Measurements from ENCODE around the gene C3orf52.

C3orf52 gene

GRCh38 chr3:112095731-112096130 is 9.5 kb downstream of the C3orf52 start:
- Histone ChIP-seq H3K4me3 (replicated peaks; ENCODE audit: insufficient read depth, low read length) (no peak overlapping the region), H3K27me3 (ENCODE audit: insufficient read depth, poor library complexity, severe bottlenecking) (no peaks in the 10 kb centered on the region), H3K27ac (replicated peaks) (no peak overlapping the region)
- DNase-seq (ENCODE audit: low read depth in 1 of 2, low spot score in 1 of 2): no peak
- TF ChIP-seq REST (IDR thresholded peaks at IDR 0.05; ENCODE audit: insufficient replicate concordance, low read depth): no peak
- TF ChIP-seq CTCF (IDR thresholded peaks at IDR 0.05; ENCODE audit: insufficient read depth, low read length): no peak
- no peak for TF ChIP-seq POLR2AphosphoS5 (IDR thresholded peaks at IDR 0.05; ENCODE audit: low read depth)
- TF ChIP-seq SPI1 (IDR thresholded peaks at IDR 0.05; ENCODE audit: borderline replicate concordance, low read depth): no peak
- TF ChIP-seq GABPA (IDR thresholded peaks at IDR 0.05; ENCODE audit: low read depth): no peak

GRCh38 chr3:112096176-112096575 is 10.0 kb downstream of the C3orf52 start:
- Histone ChIP-seq H3K27ac (replicated peaks) (no peak overlapping the region), H3K27me3 (ENCODE audit: insufficient read depth, poor library complexity, severe bottlenecking) (no peaks in the 10 kb centered on the region), H3K4me3 (replicated peaks; ENCODE audit: insufficient read depth, low read length) (no peak overlapping the region)
- TF ChIP-seq GABPA (IDR thresholded peaks at IDR 0.05; ENCODE audit: low read depth) (no peak), POLR2AphosphoS5 (IDR thresholded peaks at IDR 0.05; ENCODE audit: low read depth) (no peak), CTCF (IDR thresholded peaks at IDR 0.05; ENCODE audit: insufficient read depth, low read length) (no peak), REST (IDR thresholded peaks at IDR 0.05; ENCODE audit: insufficient replicate concordance, low read depth) (no peak), SPI1 (IDR thresholded peaks at IDR 0.05; ENCODE audit: borderline replicate concordance, low read depth) (no peak)
- DNase-seq (ENCODE audit: low read depth in 1 of 2, low spot score in 1 of 2): no peak

GRCh38 chr3:112097378-112097777 is 11.2 kb downstream of the C3orf52 start:
- Histone ChIP-seq H3K4me3 (replicated peaks; ENCODE audit: insufficient read depth, low read length) (no peak overlapping the region), H3K27me3 (ENCODE audit: insufficient read depth, poor library complexity, severe bottlenecking) (no peaks in the 10 kb centered on the region), H3K27ac (replicated peaks) (no peak overlapping the region)
- no peak for DNase-seq (ENCODE audit: low read depth in 1 of 2, low spot score in 1 of 2)
- TF ChIP-seq POLR2AphosphoS5 (IDR thresholded peaks at IDR 0.05; ENCODE audit: low read depth): no peak
- no peak for TF ChIP-seq GABPA (IDR thresholded peaks at IDR 0.05; ENCODE audit: low read depth)
- no peak for TF ChIP-seq REST (IDR thresholded peaks at IDR 0.05; ENCODE audit: insufficient replicate concordance, low read depth)
- no peak for TF ChIP-seq CTCF (IDR thresholded peaks at IDR 0.05; ENCODE audit: insufficient read depth, low read length)
- no peak for TF ChIP-seq SPI1 (IDR thresholded peaks at IDR 0.05; ENCODE audit: borderline replicate concordance, low read depth)
